Measurements from ENCODE around the gene SETDB1.

Gene SETDB1

DNA sequence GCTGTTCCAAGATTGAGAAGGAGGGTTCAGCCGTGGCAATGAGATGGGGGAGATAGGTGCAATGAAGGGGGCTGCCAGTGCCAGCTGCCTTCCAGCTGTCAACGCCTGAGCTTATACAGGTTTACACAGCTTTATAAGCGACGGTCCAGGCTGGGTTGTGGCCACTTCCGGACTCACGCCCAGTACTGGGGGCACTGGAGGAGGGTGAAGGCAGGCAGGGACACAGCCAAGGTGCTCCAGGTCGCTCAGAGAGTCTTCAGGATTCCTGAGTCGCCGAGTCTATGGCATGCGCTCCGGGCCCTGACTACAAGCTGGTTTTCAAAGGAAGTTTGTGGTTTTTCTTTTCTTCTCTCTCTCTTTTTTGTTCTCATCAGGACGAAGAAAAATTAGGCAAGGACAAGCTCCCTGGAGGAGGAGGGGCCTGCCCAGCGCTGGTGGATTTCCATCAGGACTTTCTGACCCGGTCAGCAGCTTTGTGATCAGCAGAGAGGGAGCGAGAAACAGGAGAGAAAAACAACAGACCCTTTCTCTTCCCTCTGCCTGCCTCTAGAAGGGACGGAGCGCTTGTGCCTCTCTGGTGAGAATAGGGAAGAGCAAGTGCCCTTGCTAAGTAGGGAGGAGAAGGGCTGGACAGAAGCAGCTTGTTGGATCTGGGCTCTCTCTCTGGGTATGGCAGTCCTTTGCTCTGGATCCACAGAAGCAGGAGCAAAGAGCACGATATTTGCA is 80.3 kb downstream of the SETDB1 start, which contains the start of gene MINDY1:
TSS of gene MINDY1 (minus strand) at position 576 of the 726 bp plus-strand sequence. CDS start 4,285 bp downstream, outside the sequence.
- DNase-seq, result no peak

DNA sequence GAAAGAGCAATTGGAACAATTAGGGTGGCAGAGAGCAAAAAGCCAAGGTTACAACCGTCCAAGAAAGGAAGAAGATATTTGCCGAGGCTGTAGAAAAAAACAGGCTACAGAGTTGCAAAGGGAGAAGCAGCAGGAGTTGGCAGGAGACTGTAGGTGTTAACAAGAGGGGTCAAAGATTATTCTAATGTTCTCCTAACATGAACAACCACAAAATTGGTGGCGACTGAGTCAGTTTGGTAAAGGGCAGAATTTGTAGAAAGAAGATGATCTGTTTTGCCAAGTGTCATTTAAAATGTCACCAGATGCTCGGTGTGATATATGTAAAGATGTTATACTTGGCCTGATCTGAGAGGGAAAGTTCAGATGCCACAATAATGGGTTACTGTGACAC is 81.7 kb downstream of the SETDB1 start:
- no peak for DNase-seq

DNA sequence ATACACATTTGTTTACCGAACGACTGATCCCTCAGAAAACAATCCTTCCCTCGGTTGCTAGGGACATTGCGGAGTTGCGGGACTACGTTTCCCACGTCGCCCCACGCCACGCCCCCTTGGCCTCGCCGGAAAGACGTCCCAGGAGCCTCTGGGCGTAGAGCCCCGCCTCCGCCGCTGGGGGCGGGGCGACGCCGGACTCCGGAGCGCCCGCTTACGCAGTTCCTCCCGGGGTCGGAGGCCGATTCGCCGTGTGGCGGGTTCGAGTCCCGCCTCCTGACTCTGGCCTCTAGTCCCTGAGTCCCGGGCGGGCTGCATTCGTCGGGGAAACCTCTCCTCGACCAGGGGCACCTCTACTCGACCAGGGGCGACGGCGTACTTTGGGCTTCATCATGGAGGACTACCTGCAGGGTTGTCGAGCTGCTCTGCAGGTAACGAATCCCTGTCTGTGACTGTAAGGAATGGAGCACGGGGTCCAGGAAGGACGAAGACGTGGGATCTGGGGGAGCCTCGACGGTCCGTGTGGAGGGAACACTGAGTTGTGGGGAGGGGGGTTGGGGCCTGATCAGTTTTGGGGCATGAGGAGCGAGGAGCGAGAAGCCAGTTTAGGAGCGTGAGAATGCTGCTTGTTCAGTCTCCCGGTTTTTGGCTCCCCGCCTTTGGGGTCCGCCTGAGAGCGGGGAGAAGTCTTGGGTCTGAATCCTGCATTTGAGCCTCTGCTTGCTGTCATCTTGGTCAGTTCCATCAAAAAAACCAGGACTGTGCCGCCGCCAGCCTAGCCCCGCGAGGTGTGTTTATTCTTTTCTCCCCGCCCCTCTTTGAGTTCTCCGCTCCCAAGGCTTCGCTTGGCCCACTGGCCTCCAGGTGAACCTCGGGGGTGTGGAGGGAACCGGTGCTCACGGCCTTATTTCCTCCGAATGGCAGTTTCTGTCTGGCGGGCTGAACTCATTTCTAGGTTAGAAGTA is 82.4 kb downstream of the SETDB1 start, which contains the start of gene PRUNE1:
TSS of gene PRUNE1 (plus strand) at position 206 of the 962 bp plus-strand sequence. CDS start at position 390, 184 bp downstream.
- peak; percentile 92 to 96 for DNase-seq

DNA sequence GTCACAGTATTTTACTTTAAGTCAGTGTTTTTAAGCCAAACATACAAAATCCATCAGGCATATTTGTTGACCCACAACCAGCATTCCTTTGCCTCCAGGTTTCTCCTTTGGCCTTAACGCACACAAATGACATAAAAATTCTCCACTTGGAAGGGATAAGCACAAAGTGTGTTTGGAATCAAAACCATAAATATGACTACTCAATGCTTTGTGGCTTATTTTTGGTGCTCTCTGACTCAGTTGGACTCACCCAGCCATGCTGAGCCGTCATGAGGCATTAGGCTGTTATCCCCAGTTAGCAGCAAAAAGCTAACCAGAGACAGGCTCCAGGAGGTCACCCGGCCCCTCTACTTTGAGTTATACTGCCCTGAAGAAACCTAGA is 83.0 kb downstream of the SETDB1 start:
- DNase-seq, result no peak

DNA sequence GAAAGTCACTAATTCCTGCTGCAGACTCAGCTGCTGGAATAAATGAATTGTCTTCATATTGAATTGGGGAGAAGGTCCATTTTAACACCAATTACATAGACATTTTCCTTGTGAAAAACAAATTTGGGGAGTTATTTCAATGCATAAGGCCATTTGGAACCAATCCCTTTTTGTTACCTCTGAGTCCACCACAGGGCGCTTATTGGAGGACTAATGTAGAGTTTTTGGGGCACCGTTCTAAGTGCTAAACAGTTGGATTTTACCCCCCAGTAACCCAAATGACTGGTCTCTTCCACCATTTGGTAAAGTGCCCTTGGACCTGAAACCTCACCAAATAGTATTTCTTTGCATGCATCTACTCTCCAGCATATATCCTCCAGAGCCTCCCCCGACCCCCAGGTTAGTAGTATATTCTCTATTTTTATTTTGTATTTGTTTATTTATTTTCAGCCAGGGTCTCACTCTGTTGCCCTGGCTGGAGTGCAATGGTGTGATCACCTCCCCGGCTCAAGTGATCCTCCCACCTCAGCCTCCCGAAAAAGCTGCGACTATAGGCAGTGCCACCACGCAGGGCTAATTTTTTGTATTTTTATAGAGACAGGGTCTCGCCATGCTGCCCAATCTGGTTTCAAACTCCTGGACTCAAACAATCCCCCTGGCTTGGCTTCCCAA is 83.6 kb downstream of the SETDB1 start:
- no peak for DNase-seq

DNA sequence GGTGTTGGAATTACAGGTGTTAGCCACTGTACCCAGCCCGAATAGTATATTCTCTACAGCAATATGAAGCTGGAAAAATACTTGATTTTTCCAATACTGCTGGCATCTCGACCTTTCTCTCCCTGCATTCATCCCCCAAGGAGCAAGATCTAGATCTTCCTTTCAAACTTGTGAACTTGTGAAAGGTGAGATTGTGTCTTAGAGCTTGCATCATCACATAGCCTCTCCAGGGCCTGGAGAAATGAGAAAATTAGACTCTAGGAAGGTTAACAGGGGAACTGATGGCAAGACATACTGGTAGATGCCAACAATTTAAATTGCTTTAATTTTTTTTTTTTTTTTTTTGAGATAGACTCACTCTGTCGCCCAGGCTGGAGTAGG is 84.2 kb downstream of the SETDB1 start:
- DNase-seq, result no peak

DNA sequence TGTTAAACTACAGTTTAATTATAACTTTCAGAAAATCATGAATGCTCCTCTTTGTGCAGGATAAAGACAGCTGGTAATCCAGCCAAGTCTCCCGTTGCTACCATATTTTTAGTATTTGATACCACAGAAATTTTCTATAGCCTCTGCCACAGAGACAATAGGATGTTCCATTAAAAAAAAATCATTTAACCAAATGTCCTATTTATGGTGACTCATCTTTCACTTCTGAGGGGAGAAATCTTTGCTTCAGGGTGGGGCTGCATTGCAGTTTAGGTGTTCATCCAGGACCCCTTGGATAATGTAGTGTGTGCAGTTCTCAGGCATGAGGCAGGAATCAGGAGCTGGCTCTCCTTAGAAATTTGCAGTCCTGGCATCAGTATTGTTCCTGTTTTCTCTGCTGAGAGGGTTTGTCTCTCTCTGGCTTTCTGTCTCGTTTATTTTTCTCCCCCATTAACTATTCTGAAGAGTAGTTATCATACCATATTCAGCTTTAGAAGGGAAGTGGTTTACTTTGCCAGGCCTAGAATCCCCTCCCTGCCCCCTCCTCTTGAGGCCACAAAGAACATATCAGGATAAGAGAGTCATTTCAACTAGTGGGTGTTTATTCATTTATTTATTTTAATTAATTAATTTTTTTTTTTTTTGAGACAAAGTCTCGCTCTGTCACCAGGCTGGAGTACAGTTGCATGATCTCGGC is 85.1 kb downstream of the SETDB1 start:
- no peak for DNase-seq

DNA sequence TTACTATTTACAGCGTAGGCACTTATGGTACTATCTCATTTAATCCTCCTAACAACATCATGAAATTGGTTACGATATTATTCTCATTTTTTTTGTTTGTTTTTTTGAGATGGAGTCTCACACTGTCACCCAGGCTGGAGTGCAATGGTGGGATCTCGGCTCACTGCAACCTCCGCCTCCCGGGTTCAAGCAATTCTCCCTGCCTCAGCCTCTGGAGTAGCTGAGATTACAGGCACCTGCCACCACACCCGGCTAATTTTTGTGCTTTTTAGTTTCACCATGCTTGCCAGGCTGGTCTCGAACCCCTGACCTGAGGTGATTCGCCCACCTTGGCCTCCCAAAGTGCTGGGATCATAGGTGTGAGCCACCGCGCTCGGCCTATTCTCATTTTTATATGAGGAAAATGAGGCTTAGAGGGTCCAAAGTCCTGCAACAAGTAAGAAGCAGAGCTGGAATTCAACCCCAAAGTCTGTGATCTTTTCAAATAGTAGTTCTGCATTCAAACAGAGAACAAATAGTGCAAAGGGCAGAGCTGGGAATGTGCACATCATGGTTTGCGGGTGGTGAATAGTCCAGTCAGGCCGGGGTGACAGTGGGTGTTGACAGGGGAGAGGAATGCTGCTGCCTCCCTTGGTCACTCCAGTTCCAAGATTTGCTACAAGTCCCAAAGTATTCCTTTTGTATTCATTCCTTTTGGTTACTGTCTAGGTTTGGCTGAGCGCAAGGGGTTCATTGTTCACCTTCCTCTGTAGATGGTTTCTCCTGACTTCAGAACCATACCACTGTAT is 86.7 kb downstream of the SETDB1 start:
- no peak for DNase-seq

DNA sequence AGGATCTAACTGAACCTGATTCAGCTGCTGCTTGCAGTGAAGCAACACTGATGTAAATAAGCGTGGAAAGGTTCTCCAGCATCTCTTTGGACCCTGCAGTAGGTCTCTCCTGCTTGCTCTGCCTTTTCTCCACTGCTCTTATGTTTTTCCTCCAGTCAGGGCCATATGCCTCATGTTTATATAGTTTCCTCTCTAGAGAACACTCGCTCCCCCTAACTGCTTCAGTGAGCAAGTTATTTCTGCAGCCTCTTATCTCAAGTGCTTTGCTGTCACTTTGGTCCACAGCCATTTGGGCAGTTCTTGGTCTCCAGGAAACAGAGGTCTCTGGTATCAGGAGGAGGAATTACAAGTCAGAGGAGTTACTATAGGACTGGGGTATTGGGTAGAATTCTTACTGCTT is 87.4 kb downstream of the SETDB1 start:
- no peak for DNase-seq
